Liver (tissue), 9 donors: ENCODE data around the gene COMMD10. TPM values are rescaled to one million over a fixed set of nuclear protein-coding genes. Genes with fewer than 3 reads are reported as not detected.

ENCODE experiments used
- DNase-seq: peaks from one replicate; pipeline ENCODE4 v3.0.0-alpha.2; 2017; ENCODE audit warnings: low spot score
- H3K27ac ChIP-seq, 2 donors: one replicate each; pipeline ENCODE4 v1.7.0; 2013; ENCODE audit warnings: inconsistent platforms in 2 of 2, low read length in 2 of 2, control low read depth in 1 of 2, low read depth in 1 of 2, mild to moderate bottlenecking in 1 of 2
- H3K27me3 ChIP-seq, 4 donors: one replicate each; pipeline versions ENCODE4 v1.6.1 to v1.7.0; 2013; ENCODE audit warnings: low read length in 3 of 4, inconsistent platforms in 1 of 4, mild to moderate bottlenecking in 1 of 4, moderate library complexity in 1 of 4; ENCODE audit not compliant: control insufficient read depth in 4 of 4, insufficient read depth in 4 of 4
- H3K36me3 ChIP-seq, 4 donors: one replicate each; pipeline versions ENCODE4 v1.6.1 to v1.7.0; 2013; ENCODE audit warnings: low read length in 3 of 4, mild to moderate bottlenecking in 3 of 4, low read depth in 1 of 4, moderate library complexity in 1 of 4; ENCODE audit not compliant: control insufficient read depth in 4 of 4, insufficient read depth in 3 of 4
- H3K4me1 ChIP-seq, 4 donors: one replicate each; pipeline versions ENCODE4 v1.6.1 to v1.7.0; 2013; ENCODE audit warnings: low read length in 3 of 4, mild to moderate bottlenecking in 3 of 4, moderate library complexity in 1 of 4; ENCODE audit not compliant: control insufficient read depth in 4 of 4, insufficient read depth in 4 of 4
- H3K4me3 ChIP-seq, 3 donors: one replicate each; pipeline versions ENCODE4 v1.6.1 to v1.7.0; 2013; ENCODE audit warnings: low read length in 3 of 3, control low read depth in 1 of 3, low read depth in 1 of 3, mild to moderate bottlenecking in 1 of 3
- H3K9ac ChIP-seq, 2 donors: one replicate each; pipeline ENCODE4 v1.7.0; 2013; ENCODE audit warnings: low read length in 2 of 2, mild to moderate bottlenecking in 2 of 2, moderate library complexity in 2 of 2, control low read depth in 1 of 2, low read depth in 1 of 2
- H3K9me3 ChIP-seq, 4 donors: one replicate each; pipeline versions ENCODE4 v1.6.1 to v1.7.0; 2013; ENCODE audit warnings: low read length in 3 of 4; ENCODE audit not compliant: control insufficient read depth in 4 of 4
- CTCF ChIP-seq: fragments of 150-350 bp; IDR thresholded peaks from 2 replicates; pipeline ENCODE4 v1.5.1; 2017; ENCODE audit warnings: improper control_type of control experiment, low read depth, low read length; ENCODE audit not compliant: missing input control
- EGR1 ChIP-seq, 2 donors: IDR thresholded peaks; 2 replicates each; pipeline ENCODE4 v1.6.1; 2016 to 2018; ENCODE audit warnings: antibody characterized with exemption in 2 of 2, low read depth in 2 of 2
- FOXA1 ChIP-seq: IDR thresholded peaks from 2 replicates; pipeline ENCODE4 v1.6.1; 2016; ENCODE audit warnings: antibody characterized with exemption
- FOXA2 ChIP-seq: IDR thresholded peaks from 2 replicates; pipeline ENCODE4 v1.6.1; 2016; ENCODE audit warnings: antibody characterized with exemption
- GABPA ChIP-seq, 2 donors: IDR thresholded peaks in 1 of 2; conservative IDR thresholded peaks in 1 of 2; 2 replicates each; pipeline ENCODE4 v1.6.1; 2016; ENCODE audit warnings: antibody characterized with exemption in 2 of 2, mild to moderate bottlenecking in 1 of 2, moderate library complexity in 1 of 2
- HNF4A ChIP-seq, 2 donors: conservative IDR thresholded peaks; 2 replicates each; pipeline ENCODE4 v1.6.1; 2016; ENCODE audit warnings: antibody characterized with exemption in 2 of 2, mild to moderate bottlenecking in 2 of 2
- HNF4G ChIP-seq: IDR thresholded peaks from 2 replicates; pipeline ENCODE4 v1.6.1; 2016; ENCODE audit warnings: antibody characterized with exemption
- JUND ChIP-seq, 2 donors: IDR thresholded peaks; 2 replicates each; pipeline ENCODE4 v1.6.1; 2016; ENCODE audit warnings: antibody characterized with exemption in 2 of 2
- NR2F2 ChIP-seq: IDR thresholded peaks from 2 replicates; pipeline ENCODE4 v1.6.1; 2016; ENCODE audit warnings: antibody characterized with exemption
- RAD21 ChIP-seq, 2 donors: IDR thresholded peaks; 2 replicates each; pipeline ENCODE4 v1.6.1; 2016; ENCODE audit warnings: antibody characterized with exemption in 2 of 2, mild to moderate bottlenecking in 2 of 2
- REST ChIP-seq: IDR thresholded peaks from 2 replicates; pipeline ENCODE4 v1.6.1; 2016; ENCODE audit warnings: antibody characterized with exemption, mild to moderate bottlenecking
- RXRA ChIP-seq, 2 donors: IDR thresholded peaks; 2 replicates each; pipeline ENCODE4 v1.6.1; 2017 to 2018; ENCODE audit warnings: antibody characterized with exemption in 2 of 2, mild to moderate bottlenecking in 1 of 2
- SP1 ChIP-seq: IDR thresholded peaks from 2 replicates; pipeline ENCODE4 v1.6.1; 2018; ENCODE audit warnings: antibody characterized with exemption, mild to moderate bottlenecking
- TAF1 ChIP-seq: conservative IDR thresholded peaks from 2 replicates; pipeline ENCODE4 v1.6.1; 2016; ENCODE audit warnings: antibody characterized with exemption, mild to moderate bottlenecking
- YY1 ChIP-seq: IDR thresholded peaks from 2 replicates; pipeline ENCODE4 v1.6.1; 2016; ENCODE audit warnings: antibody characterized with exemption, mild to moderate bottlenecking
- ZBTB33 ChIP-seq: IDR thresholded peaks from 2 replicates; pipeline ENCODE4 v1.6.1; 2016; ENCODE audit warnings: antibody characterized with exemption
- WGBS: extraction: QIAGEN DNeasy Blood & Tissue Kit; methylation state at CpG from one replicate; pipeline ENCODE4 v1.1.7; 2013; 5-methylcytosine and 5-hydroxymethylcytosine counted together
- polyA plus RNA-seq, 2 donors: library from polyadenylated mRNA; stranded (reverse) in 1 of 2; unstranded in 1 of 2; fragments of 200-250 nt in 1 of 2; fragments of >200 nt in 1 of 2; fragmentation: Nextera tagmentation in 1 of 2; extraction: Ambion mirVana in 1 of 2; gene quantifications; one replicate each; pipeline versions ENCODE4 v1.2.1 to v1.2.3, GENCODE V29; 2013 to 2015
- total RNA-seq, 2 donors: library from RNA; depleted of rRNA; stranded (reverse); fragments of >200 nt; gene quantifications; one replicate each; pipeline ENCODE4 v1.2.3, GENCODE V29; 2014
- TF ChIP-seq, protein P1 (sequence below): IDR thresholded peaks from 2 replicates; pipeline ENCODE4 v1.6.1; 2016; ENCODE audit warnings: antibody characterized with exemption
- TF ChIP-seq, protein P2 (sequence below): IDR thresholded peaks from 2 replicates; pipeline ENCODE4 v1.6.1; 2016; ENCODE audit warnings: antibody characterized with exemption
- donor health status: healthy.
- donor health status: healthy.
- donor health status: healthy.
- donor health status: healthy.
- donor health status: healthy.

COMMD10 gene
- total and polyA plus RNA-seq, 4 donors = 8.9 to 30.5 (median 19.3) TPM

DNA sequence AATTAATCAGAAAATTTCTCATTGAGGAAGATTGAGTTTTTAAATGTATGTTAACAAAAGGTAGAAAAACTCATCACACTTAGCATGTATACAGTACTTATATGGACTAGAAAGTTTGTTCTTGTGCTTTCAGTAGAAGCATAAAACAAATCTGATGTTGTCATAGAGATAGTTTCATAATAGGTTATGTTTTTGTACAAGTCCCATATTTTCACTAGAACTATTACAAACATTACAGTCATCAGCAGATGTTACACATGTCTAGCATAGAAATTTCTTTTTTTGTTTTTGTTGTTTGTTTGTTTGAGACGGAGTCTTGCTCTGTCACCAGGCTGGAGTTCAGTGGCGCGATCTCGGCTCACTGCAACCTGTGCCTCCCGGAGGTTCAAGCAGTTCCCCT, 131.4 kb downstream of the COMMD10 start:
- H3K27me3 ChIP-seq = no peaks in the 10 kb centered on the region
- no peak overlapping the region for H3K9ac ChIP-seq
- over 99% methylated on average over 5 of the region's 5 CpGs for WGBS
- H3K27ac ChIP-seq = no peak overlapping the region
- H3K9me3 ChIP-seq = no peaks in the 10 kb centered on the region
- no peaks in the 10 kb centered on the region for H3K36me3 ChIP-seq
- H3K4me1 ChIP-seq = no peaks in the 10 kb centered on the region
- no peak for TF ChIP-seq EGR1 (IDR thresholded peaks at IDR 0.05; ENCODE audit: low read depth in 2 of 2)
- no peak for TF ChIP-seq YY1
- TF ChIP-seq NR2F2 = no peak
- TF ChIP-seq, protein P1, sequence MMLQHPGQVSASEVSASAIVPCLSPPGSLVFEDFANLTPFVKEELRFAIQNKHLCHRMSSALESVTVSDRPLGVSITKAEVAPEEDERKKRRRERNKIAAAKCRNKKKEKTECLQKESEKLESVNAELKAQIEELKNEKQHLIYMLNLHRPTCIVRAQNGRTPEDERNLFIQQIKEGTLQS = no peak
- no peak for TF ChIP-seq RXRA (IDR thresholded peaks at IDR 0.05)
- TF ChIP-seq FOXA2 = no peak
- TF ChIP-seq REST = no peak
- no peak for TF ChIP-seq JUND (IDR thresholded peaks at IDR 0.05)
- TF ChIP-seq, protein P2, sequence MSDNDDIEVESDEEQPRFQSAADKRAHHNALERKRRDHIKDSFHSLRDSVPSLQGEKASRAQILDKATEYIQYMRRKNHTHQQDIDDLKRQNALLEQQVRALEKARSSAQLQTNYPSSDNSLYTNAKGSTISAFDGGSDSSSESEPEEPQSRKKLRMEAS = no peak
- no peak for TF ChIP-seq GABPA (IDR thresholded peaks at IDR 0.05 in 1 of 2, conservative IDR thresholded peaks at IDR 0.05 in 1 of 2)
- TF ChIP-seq RAD21 (IDR thresholded peaks at IDR 0.05) = no peak
- TF ChIP-seq ZBTB33 = no peak
- TF ChIP-seq CTCF = no peak
- TF ChIP-seq TAF1 = no peak
- TF ChIP-seq HNF4A (conservative IDR thresholded peaks at IDR 0.05) = no peak
- TF ChIP-seq SP1 = no peak
- no peak for TF ChIP-seq FOXA1
- no peak for TF ChIP-seq HNF4G
- DNase-seq = no peak
- no peak overlapping the region for H3K4me3 ChIP-seq
